HepG2 (cell line): ENCODE data around the gene CNOT2. TPM values are rescaled to one million over a fixed set of nuclear protein-coding genes. Genes with fewer than 3 reads are reported as not detected.

Experiments
- ATAC-seq: fragments of 200-7000 bp; cut with Tn5 transposase; 3 replicates; pipeline ENCODE4 v1.9.1; 2020; ENCODE audit warnings: mild to moderate bottlenecking, moderate library complexity
- BruUV-seq: library from RNA; stranded (reverse); fragments of 400-500 nt; replicated peaks from 2 replicates; lab custom pipeline; 2021; lab: Mats Ljungman, UMichigan
- CTCF ChIA-PET: fragments of 300-600 bp; formaldehyde crosslinking; extraction: SDS; loops from one replicate; lab custom pipeline; 2021; ENCODE audit warnings: low total read pairs, inconsistent platforms, low intra/inter-chr PET ratio; lab: Yijun Ruan, JAX
- POLR2A ChIA-PET: fragments of 350-600 bp; sonication (Branson Sonifier 250); formaldehyde crosslinking; loops from one replicate; lab custom pipeline; 2020; ENCODE audit warnings: antibody characterized with exemption, inconsistent platforms; lab: Yijun Ruan, JAX
- DNase-seq: peaks from one replicate; pipeline ENCODE4 v3.0.0-alpha.2; 2015; ENCODE audit warnings: low spot score
- FAIRE-seq: peaks from 3 replicates; lab custom pipeline; 2011; peaks lifted over from hg19 to GRCh38; lab: Jason Lieb, UNC
- H2AFZ ChIP-seq: one replicate; pipeline ENCODE4 v1.6.1; 2011; ENCODE audit warnings: low read length, inconsistent platforms
- H3K27ac ChIP-seq: fragments of 300-600 bp; 3 replicates; pipeline ENCODE4 v1.8.0; 2011; ENCODE audit warnings: mixed run types, mild to moderate bottlenecking, mixed read lengths, low read length, inconsistent platforms; ENCODE audit not compliant: insufficient read depth; ENCODE audit errors: extremely low read length
- H3K27me3 ChIP-seq, 2 experiments: fragments of 200-600 bp in 1 of 2; 2 replicates in 1 of 2; 3 replicates in 1 of 2; pipeline versions ENCODE4 v1.6.0 to v1.8.0; 2011; ENCODE audit warnings: low read length in 2 of 2, mild to moderate bottlenecking in 2 of 2, moderate library complexity in 2 of 2, inconsistent platforms in 1 of 2; ENCODE audit not compliant: insufficient read depth in 2 of 2, control insufficient read depth in 1 of 2
- H3K36me3 ChIP-seq, 2 experiments: fragments of 200-600 bp in 1 of 2; replicated peaks in 1 of 2; 2 replicates in 1 of 2; 3 replicates in 1 of 2; pipeline versions ENCODE4 v1.5.1 to v1.8.0; 2011; ENCODE audit warnings: low read length in 2 of 2, inconsistent platforms in 1 of 2; ENCODE audit not compliant: insufficient read depth in 2 of 2, control insufficient read depth in 1 of 2
- H3K4me1 ChIP-seq: 2 replicates; pipeline ENCODE4 v1.5.1; 2012; ENCODE audit warnings: low read length, inconsistent platforms; ENCODE audit not compliant: insufficient read depth
- H3K4me2 ChIP-seq: 2 replicates; pipeline ENCODE4 v1.6.0; 2011; ENCODE audit warnings: low read depth, low read length, inconsistent platforms
- H3K4me3 ChIP-seq, 3 experiments: fragments of 200-600 bp in 1 of 3; sonication (generic), shearing (Covaris generic) in 1 of 3; replicated peaks in 1 of 3; 2 replicates each; pipeline ENCODE4 v1.5.1; 2011 to 2016; ENCODE audit warnings: low read length in 3 of 3, inconsistent platforms in 2 of 3, low read depth in 2 of 3, mild to moderate bottlenecking in 2 of 3, control low read depth in 1 of 3, mixed read lengths in 1 of 3; ENCODE audit not compliant: insufficient read depth in 1 of 3
- H3K79me2 ChIP-seq: one replicate; pipeline ENCODE4 v1.6.1; 2011; ENCODE audit warnings: low read length, inconsistent platforms; ENCODE audit not compliant: insufficient read depth
- H3K9ac ChIP-seq: 2 replicates; pipeline ENCODE4 v1.6.0; 2011; ENCODE audit warnings: mild to moderate bottlenecking, low read depth, low read length, inconsistent platforms; ENCODE audit not compliant: insufficient read depth
- H3K9me3 ChIP-seq: 2 replicates; pipeline ENCODE4 v1.5.1; 2012; ENCODE audit warnings: mild to moderate bottlenecking, low read length
- H4K20me1 ChIP-seq: 2 replicates; pipeline ENCODE4 v1.6.0; 2011; ENCODE audit warnings: inconsistent platforms, mild to moderate bottlenecking, low read length, moderate library complexity; ENCODE audit not compliant: insufficient read depth
- ADNP ChIP-seq: sonication (generic); formaldehyde crosslinking; IDR thresholded peaks from 2 replicates; pipeline ENCODE4 v1.4.0; 2020; ENCODE audit warnings: missing genetic modification reagents
- ARHGAP35 ChIP-seq: sonication (generic); formaldehyde crosslinking; IDR thresholded peaks from 2 replicates; pipeline ENCODE4 v1.9.0; 2022; ENCODE audit warnings: mild to moderate bottlenecking, inconsistent platforms, moderate library complexity, missing genetic modification reagents, borderline replicate concordance
- ERF ChIP-seq: IDR thresholded peaks from 2 replicates; pipeline ENCODE4 v1.6.1; 2018; ENCODE audit warnings: missing biosample characterization, missing genetic modification reagents
- PRMT3 ChIP-seq: sonication (generic); formaldehyde crosslinking; IDR thresholded peaks from 2 replicates; pipeline ENCODE4 v1.8.1; 2022; ENCODE audit warnings: low read depth, mild to moderate bottlenecking, moderate library complexity, missing genetic modification reagents, borderline replicate concordance
- SRF ChIP-seq: IDR thresholded peaks from 2 replicates; pipeline ENCODE4 v1.6.1; 2011; ENCODE audit warnings: mild to moderate bottlenecking, low read depth, low read length, moderate library complexity
- WIZ ChIP-seq: sonication (generic); formaldehyde crosslinking; IDR thresholded peaks from 2 replicates; pipeline ENCODE4 v1.5.1; 2020; ENCODE audit warnings: mild to moderate bottlenecking, missing genetic modification reagents
- ZBTB38 ChIP-seq: sonication (generic); formaldehyde crosslinking; IDR thresholded peaks from 2 replicates; pipeline ENCODE4 v1.5.1; 2020; ENCODE audit warnings: mild to moderate bottlenecking, missing genetic modification reagents
- ZNF629 ChIP-seq: sonication (generic); formaldehyde crosslinking; conservative IDR thresholded peaks from 2 replicates; pipeline ENCODE4 v1.5.0; 2020; ENCODE audit warnings: missing genetic modification reagents
- ZNF878 ChIP-seq: sonication (generic); formaldehyde crosslinking; IDR thresholded peaks from 2 replicates; pipeline ENCODE4 v1.8.1; 2023; ENCODE audit warnings: mild to moderate bottlenecking, missing genetic modification reagents, moderate library complexity
- WGBS: methylation state at CpG from one replicate; pipeline ENCODE4 v1.1.6; 2017; ENCODE audit warnings: low lambda C conversion rate; 5-methylcytosine and 5-hydroxymethylcytosine counted together
- in situ Hi-C: cut with HindIII; loops from 2 replicates; pipeline ENCODE4 v1.10.0; 2017; ENCODE audit warnings: low pct_unique_long_range_greater_than_20kb; ENCODE audit not compliant: extremely low pct_ligation_motif_present
- intact Hi-C: fragments of 100-400 bp; cut with micrococcal nuclease; formaldehyde crosslinking; loops from one replicate; pipeline ENCODE4 v1.10.0; 2022; ENCODE audit not compliant: unreplicated experiment
- polyA plus RNA-seq, 8 experiments: library from polyadenylated mRNA; depleted of rRNA in 3 of 8; stranded (reverse) in 7 of 8; unstranded in 1 of 8; fragments of >200 nt; fragmentation: Illumina TruSeq in 4 of 8; extraction: Trizol in 4 of 8; gene quantifications; 2 replicates each; pipeline versions ENCODE4 v1.2.1 to v1.2.3, GENCODE V29; 2011 to 2016; ENCODE audit warnings: low read depth in 4 of 8, missing spikeins in 1 of 8, mixed read lengths in 1 of 8; ENCODE audit not compliant: insufficient read depth in 1 of 8
- total RNA-seq, 5 experiments: library from RNA; depleted of rRNA; stranded (reverse); fragments of >200 nt; fragmentation: Illumina TruSeq; extraction: Trizol; gene quantifications; 2 replicates each; pipeline ENCODE4 v1.2.3, GENCODE V29; 2016; ENCODE audit warnings: low read depth in 1 of 5
- TF ChIP-seq, protein P1 (sequence below): sonication (generic); formaldehyde crosslinking; IDR thresholded peaks from 2 replicates; pipeline ENCODE4 v1.4.0; 2020; ENCODE audit warnings: missing genetic modification reagents

The CNOT2 gene
- total and polyA plus RNA-seq, 2 of the 13 experiments (the other 11 are each of a cell fraction or from before 2014, with no cell fraction given) = 54.5 to 76.6 TPM

DNA sequence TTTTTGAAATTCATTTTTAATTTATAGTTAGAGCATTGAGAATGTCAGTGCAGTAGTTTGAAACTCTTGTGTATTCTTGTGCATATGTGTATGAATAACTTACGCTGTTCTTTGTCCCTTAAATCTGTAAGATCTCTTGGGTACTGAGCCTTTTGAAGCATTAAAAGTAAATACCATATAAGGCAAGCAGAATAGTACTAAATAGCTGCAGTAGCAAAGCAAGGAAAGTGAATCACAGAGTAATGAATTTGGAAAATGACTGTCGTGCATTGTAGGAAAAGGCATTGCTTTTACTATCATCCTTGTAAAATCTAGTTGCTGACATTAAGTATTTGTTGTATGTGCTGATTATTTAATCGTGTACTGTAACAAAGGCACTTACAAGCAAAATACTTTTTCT is 12.1 kb downstream of the CNOT2 start:
- H2AFZ ChIP-seq = no peak overlapping the region
- no peak overlapping the region for H3K9ac ChIP-seq
- H3K79me2 ChIP-seq = peaks cover 98% of the 10 kb centered on the region
- ATAC-seq (no peak), FAIRE-seq (no peak), DNase-seq (no peak)
- no peak overlapping the region for H3K27ac ChIP-seq
- intact Hi-C loops (no loop called here), in situ Hi-C loops (no loop called here)
- BruUV-seq = no TSS peak
- H3K9me3 ChIP-seq = no peaks in the 10 kb centered on the region
- no peak overlapping the region for H3K4me3 ChIP-seq
- ChIA-PET CTCF (no interaction called here), POLR2A (no interaction called here)
- peaks cover 52% of the 10 kb centered on the region for H4K20me1 ChIP-seq
- TF ChIP-seq ADNP (CRISPR knock-in tag) = no peak
- TF ChIP-seq SRF = peak; percentile 59; the same call in 1 of the 2 replicates
- no peaks in the 10 kb centered on the region; a peak in 1 of 5 replicates for H3K27me3 ChIP-seq
- WGBS = 91% methylated on average over 3 of the region's 3 CpGs
- H3K4me1 ChIP-seq = peaks cover 34% of the 10 kb centered on the region
- H3K4me2 ChIP-seq = no peak overlapping the region
- H3K36me3 ChIP-seq = 0 out of 5 replicates have a peak, but pooled peaks cover 0 to 3% of the 10 kb centered on the region in 2 experiments

DNA sequence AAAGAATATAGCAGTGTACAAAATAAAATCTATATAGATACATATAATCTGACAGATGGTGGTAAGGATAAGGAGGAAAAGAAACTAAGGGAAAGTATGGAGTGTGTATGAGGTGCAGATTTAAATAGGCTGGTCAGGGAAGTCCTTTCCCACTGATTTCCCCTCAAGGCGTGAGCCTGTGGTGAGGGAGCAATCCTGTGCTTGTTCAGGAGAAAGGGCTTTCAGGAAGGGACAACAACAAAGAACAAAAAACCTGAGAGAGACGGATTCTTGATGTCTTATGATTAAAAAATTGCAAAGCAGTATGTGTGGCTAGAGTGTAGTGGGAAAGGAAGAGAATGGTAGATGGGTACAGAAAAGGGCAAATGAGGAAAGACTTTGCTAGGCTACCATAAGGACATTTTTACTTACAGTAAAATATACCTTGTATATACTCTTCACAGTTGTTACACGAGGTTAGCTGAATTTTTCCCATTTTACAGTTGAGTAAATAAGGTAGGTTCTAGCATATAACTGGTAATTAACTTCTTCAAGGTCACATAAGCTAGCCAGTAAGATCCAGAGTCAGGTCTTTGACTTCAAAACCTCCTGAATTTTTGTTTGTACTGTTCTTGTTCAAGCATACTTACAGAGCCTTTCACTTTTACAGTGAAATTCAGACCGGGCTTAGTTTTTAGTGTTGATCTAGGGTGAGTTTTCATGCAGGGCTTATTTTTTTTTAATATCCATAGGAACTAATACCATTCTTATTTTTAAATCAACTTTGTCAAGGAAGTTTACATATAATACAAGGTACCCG is 15.6 kb downstream of the CNOT2 start:
- H2AFZ ChIP-seq = no peak overlapping the region
- intact Hi-C loops = no loop called here
- no peak for FAIRE-seq
- 56% methylated on average over 5 of the region's 5 CpGs for WGBS
- peaks cover 94% of the 10 kb centered on the region for H3K79me2 ChIP-seq
- H3K9me3 ChIP-seq = no peaks in the 10 kb centered on the region
- no TSS peak for BruUV-seq
- peak overlapping the region; percentile 45; the same call in 1 of the 2 replicates for H3K4me2 ChIP-seq
- no peak for TF ChIP-seq ZNF878
- TF ChIP-seq PRMT3 (CRISPR knock-in tag) = no peak
- TF ChIP-seq ARHGAP35 (CRISPR knock-in tag) = no peak
- TF ChIP-seq ZNF629 (CRISPR knock-in tag) = 0 out of 2 replicates have a peak, but pooled peaks have one; percentile 6
- TF ChIP-seq ZBTB38 (CRISPR knock-in tag) = no peak
- TF ChIP-seq, protein P1, sequence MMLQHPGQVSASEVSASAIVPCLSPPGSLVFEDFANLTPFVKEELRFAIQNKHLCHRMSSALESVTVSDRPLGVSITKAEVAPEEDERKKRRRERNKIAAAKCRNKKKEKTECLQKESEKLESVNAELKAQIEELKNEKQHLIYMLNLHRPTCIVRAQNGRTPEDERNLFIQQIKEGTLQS (CRISPR knock-in tag) = no peak
- TF ChIP-seq WIZ (CRISPR knock-in tag) = no peak
- no peak for TF ChIP-seq ERF (CRISPR knock-in tag)
- H3K4me3 ChIP-seq = no peak overlapping the region
- no peaks in the 10 kb centered on the region for H3K36me3 ChIP-seq
- in situ Hi-C loops = no loop called here
- POLR2A ChIA-PET = no interaction called here
- CTCF ChIA-PET = no interaction called here
- peak overlapping the region; percentile 37 for H3K27ac ChIP-seq
- DNase-seq = peak; percentile 16
- peaks cover 23% of the 10 kb centered on the region for H3K4me1 ChIP-seq
- ATAC-seq = peak; percentile 77
- H3K27me3 ChIP-seq = no peaks in the 10 kb centered on the region; a peak in 1 of 5 replicates
- peaks cover 46% of the 10 kb centered on the region for H4K20me1 ChIP-seq
- no peak overlapping the region for H3K9ac ChIP-seq
